ENCODE data around the gene MXD4.

- TF ChIP-seq CTCF (IDR thresholded peaks at IDR 0.05) (no peak), POLR2A (IDR thresholded peaks at IDR 0.05) (no peak)
Observed at GRCh38 chr4:2275546-2276251, 13.8 kb upstream of the MXD4 start.
